Measurements from ENCODE around the gene KLHL8.

Gene KLHL8
- total RNA-seq, result 17.2 to 44.9 (median 22.2) reads per million in 3 experiments

DNA sequence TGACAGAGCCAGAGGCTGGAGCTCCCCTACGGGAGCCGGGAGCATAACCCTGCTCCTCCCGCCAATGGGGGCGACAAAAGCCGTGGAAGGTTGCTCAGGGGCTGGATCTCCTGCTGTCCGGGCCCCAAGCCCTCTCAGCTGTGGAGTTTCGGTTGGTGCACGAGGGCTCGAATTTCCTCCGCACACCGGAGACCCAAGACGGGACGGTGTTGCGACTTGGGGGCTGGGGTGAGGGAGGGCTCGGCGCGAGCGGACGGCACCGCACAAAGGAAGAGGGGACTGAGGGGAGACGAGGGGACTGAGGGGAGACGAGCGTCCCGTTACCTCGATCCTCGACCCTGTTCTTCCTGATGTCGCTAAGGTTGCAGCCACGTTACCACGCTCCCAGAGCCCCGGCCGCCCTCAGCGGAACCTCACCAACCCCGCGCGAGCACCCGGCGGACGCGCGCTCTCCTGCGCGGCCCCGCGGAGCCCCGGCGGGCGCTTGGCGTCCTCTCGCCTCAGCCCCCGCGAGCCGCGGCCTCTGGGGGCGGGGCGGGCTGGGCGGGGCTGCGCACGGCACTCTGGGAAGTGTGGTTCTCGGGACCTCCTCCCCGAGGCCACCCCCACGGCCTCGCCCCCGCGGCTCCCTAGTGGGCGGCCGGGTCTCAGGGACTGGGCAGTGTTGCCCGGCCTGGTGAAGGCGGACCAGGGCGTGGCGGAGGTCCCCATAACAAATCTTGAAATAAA is at the start of gene KLHL8:
Gene KLHL8, minus strand, starts transcription at position 525 of the 729 bp plus-strand sequence. CDS start 25,079 bp downstream, outside the sequence.
- peak; percentile 87 for DNase-seq

DNA sequence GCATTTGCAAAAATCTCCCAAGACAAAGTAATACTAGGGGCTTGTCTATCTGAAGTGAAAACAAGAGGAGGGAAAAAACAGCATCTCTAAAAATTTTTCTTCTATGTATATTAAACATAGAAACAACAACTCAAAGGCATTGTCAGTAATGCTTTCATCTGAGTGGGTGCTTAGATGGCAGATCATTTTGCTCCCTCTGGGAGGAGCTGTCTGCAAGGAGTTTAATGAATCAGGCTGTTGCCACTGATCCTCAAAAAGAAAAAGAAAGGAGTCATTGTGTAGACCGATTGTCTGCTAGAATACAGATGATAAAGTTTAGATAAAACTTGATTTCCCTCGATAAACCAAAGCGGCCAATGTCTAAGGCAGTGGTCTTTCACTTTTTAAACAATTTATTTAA is 49.7 kb upstream of the KLHL8 start:
- no peak for DNase-seq

DNA sequence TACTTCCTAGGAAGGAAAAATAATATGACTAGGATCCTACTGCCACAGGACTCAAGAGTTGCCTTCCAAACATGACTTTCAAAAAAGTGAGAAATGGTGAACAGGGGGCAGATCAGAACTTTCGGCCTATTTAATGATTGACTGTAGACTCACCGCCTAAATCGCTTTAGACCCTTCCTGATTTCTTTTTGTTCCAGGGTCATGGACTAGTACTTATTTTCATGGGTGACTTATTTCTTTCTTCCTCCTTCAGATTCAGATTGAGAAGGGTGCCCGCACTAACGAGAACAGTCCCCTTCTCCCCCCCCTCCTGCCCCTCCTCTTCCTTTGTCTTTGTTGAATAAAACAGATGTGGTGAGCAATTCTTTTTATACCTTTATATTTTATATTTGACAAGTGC is 48.0 kb upstream of the KLHL8 start:
- no peak for DNase-seq

- no peak for DNase-seq
These were observed 46.6 kb upstream of the KLHL8 start for GRCh38 chr4:87266986-87267385.

DNA sequence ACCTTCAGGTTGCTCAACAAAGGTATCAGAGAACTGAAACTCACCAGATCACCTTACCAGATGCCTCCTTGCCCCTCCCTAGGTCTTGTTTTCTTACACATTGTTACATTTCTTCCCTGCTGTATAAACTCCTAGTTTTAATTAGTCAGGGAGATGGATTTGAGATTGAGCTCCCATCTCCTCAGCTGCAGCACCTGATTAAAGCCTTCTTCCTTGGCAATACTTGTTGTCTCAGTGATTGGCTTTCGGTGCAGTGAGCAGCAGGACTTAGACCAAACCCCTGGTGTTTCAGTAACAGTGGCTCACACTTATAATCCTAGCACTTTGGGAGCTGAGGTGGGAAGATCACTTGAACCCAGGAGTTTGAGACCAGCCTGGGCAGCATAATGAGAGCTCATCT is 42.5 kb upstream of the KLHL8 start:
- no peak for DNase-seq

- DNase-seq, result no peak
These were observed 40.1 kb upstream of the KLHL8 start for GRCh38 chr4:87260477-87260876.

DNA sequence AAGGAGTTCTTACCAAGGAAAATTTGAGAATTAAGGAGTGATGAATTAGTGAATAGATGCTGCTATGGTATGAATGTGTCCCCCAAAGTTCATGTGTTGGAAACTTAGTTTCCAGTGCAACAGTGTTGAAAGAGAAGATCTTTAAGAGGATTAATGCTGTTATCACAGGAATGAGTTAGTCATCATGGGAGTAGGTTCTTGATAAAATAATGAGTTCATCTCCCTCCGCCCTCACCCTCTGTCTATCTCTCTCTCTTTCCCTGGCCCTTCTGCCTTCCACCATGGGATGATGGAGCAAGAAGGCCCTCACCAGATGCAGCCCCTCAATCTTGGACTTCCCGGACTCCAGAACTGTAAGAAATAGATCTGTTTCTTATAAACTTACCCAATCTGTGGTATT is 38.3 kb upstream of the KLHL8 start:
- DNase-seq, result no peak

GRCh38 chr4:87257523-87257922 is 37.1 kb upstream of the KLHL8 start:
- no peak for DNase-seq

DNA sequence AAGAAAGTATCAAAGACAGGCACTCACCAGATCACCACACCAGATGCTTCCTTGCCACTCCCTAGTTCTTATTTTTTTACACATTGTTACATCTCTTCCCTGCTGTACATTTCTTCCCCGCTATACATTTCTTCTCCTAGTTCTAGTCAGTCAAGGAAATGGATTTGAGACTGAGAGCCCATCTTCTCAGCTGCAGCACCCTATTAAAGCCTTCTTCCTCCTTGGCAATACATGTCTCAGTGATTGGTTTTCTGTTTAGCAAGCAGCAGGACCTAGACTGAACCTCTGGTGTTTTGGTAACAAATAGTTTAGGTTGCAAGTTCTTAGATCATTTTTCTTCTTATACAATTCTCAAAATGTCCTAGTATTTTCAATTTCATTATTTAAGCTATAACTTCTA is 35.3 kb upstream of the KLHL8 start:
- no peak for DNase-seq

- DNase-seq, result no peak
These were observed 30.7 kb upstream of the KLHL8 start for GRCh38 chr4:87251106-87251505.

- DNase-seq, result no peak
These were observed 29.9 kb upstream of the KLHL8 start for GRCh38 chr4:87250294-87250693.

- DNase-seq, result no peak
These were observed 29.1 kb upstream of the KLHL8 start for GRCh38 chr4:87249332-87250019.

GRCh38 chr4:87243426-87244053 is 23.1 kb upstream of the KLHL8 start:
- no peak for DNase-seq

GRCh38 chr4:87241336-87241735 is 20.9 kb upstream of the KLHL8 start:
- no peak for DNase-seq

GRCh38 chr4:87240341-87240740 is 19.9 kb upstream of the KLHL8 start:
- no peak for DNase-seq

- no peak for DNase-seq
These were observed 19.4 kb upstream of the KLHL8 start for GRCh38 chr4:87239821-87240220.

DNA sequence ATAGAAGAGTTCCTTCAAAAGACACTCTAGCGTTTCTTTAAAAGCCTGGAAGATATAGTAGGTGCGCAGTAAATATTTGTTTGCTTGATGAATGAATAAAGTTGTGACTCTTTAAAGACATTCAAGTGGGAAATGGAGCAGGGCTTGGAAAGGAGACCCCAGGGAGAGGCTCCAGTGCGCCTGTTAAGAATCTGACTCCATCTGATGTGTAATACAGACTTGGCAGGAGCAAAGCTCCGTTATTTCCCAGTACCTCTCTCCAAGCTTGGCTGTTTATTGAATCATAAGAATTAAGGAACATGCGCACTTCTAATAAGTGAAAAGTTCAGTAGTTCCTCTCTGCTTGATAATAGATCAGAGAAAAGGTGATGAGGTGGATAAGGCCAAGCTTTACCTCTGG is 18.8 kb upstream of the KLHL8 start:
- DNase-seq, result no peak

DNA sequence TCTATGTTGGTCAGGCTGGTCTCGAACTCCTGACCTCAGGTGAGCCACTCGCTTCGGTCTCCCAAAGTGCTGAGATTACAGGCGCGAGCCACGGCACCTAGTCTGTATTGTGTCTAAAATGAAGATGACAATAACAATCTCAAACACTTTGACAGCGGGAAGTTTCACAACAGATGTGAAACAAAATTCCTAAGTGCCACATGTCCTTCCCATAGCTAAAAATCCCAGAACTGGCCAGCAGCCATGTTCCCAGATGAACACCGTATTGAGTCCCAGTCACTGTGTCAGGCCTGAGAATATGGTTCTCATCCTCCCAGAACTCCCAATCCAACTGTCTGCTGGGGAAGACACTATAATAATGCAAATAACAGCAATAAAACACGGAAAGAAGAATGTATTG is 16.4 kb upstream of the KLHL8 start:
- no peak for DNase-seq

DNA sequence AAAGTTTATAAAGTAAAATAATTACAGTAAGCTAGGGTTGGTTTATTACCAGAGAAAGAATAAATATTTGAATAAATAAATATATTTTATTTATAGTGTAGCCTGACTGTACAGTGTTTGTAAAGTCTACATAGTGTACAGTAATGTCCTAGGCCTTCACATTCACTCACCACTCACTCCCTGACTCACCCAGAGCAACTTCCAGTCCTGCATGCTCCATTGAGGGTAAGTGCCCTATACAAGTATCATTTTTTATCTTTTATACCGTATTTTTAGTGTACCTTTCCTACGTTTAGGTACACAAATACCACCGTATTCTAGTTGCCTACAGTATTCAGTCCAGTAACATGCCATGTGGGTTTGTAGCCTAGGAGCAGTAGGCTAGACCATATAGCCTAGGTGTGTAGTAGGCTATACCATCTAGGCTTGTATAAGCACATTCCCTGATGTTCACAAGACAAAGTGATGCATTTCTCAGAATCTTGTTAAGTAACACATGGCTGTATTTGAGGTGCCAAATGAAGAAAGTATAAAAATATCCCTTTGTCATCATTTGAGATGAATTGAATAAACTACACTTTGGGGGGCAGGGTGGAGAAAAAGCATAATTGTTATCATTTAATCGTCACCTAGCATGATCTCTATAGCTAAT is 14.7 kb upstream of the KLHL8 start:
- no peak for DNase-seq

- DNase-seq, result no peak
These were observed 11.8 kb upstream of the KLHL8 start for GRCh38 chr4:87232216-87232615.

GRCh38 chr4:87230806-87231205 is 10.4 kb upstream of the KLHL8 start:
- no peak for DNase-seq

GRCh38 chr4:87229979-87230378 is 9.6 kb upstream of the KLHL8 start:
- no peak for DNase-seq

GRCh38 chr4:87228262-87228860 is 7.9 kb upstream of the KLHL8 start:
- DNase-seq, result no peak

Measured in central memory CD4-positive, alpha-beta T cell (primary cell).